GM23338 (cell line): Measurements from ENCODE around the gene ANP32E. TPM values are rescaled to one million over a fixed set of nuclear protein-coding genes. Genes with fewer than 3 reads are reported as not detected.

Experiments used
- ATAC-seq: fragments of 200-7000 bp; cut with Tn5 transposase; 3 replicates; pipeline ENCODE4 v1.9.1; 2020
- DNase-seq: peaks from one replicate; pipeline ENCODE4 v3.0.0-alpha.2; 2015; ENCODE audit warnings: low spot score
- H2AFZ ChIP-seq: fragments of 200-600 bp; sonication (generic); 2 replicates; pipeline ENCODE4 v1.8.0; 2016; ENCODE audit warnings: antibody characterized with exemption, mild to moderate bottlenecking, moderate library complexity
- H3F3A ChIP-seq: fragments of 200-600 bp; sonication (generic); replicated peaks from 2 replicates; pipeline ENCODE4 v1.8.0; 2017; ENCODE audit warnings: antibody characterized with exemption, mixed run types, low read depth
- H3K27ac ChIP-seq: fragments of 200-600 bp; sonication (generic); 2 replicates; pipeline ENCODE4 v1.6.1; 2016; ENCODE audit warnings: low read depth
- H3K27me3 ChIP-seq: fragments of 200-600 bp; sonication (generic); 2 replicates; pipeline ENCODE4 v1.8.0; 2016; ENCODE audit warnings: mild to moderate bottlenecking, mixed run types, moderate library complexity; ENCODE audit not compliant: insufficient read depth
- H3K36me3 ChIP-seq: fragments of 200-600 bp; sonication (generic); 2 replicates; pipeline ENCODE4 v1.8.0; 2016; ENCODE audit warnings: mild to moderate bottlenecking; ENCODE audit not compliant: insufficient read depth
- H3K4me1 ChIP-seq: fragments of 200-600 bp; sonication (generic); 2 replicates; pipeline ENCODE4 v1.8.0; 2016; ENCODE audit warnings: mild to moderate bottlenecking, moderate library complexity; ENCODE audit not compliant: insufficient read depth
- H3K4me2 ChIP-seq: fragments of 200-600 bp; sonication (generic); 2 replicates; pipeline ENCODE4 v1.7.1; 2017; ENCODE audit warnings: mixed run types
- H3K4me3 ChIP-seq: fragments of 200-600 bp; sonication (generic); 2 replicates; pipeline ENCODE4 v1.6.1; 2016; ENCODE audit warnings: mixed run types
- H3K79me2 ChIP-seq: fragments of 200-600 bp; sonication (generic); replicated peaks from 2 replicates; pipeline ENCODE4 v1.8.0; 2017; ENCODE audit warnings: mild to moderate bottlenecking; ENCODE audit not compliant: insufficient read depth
- H3K9me2 ChIP-seq: fragments of 200-600 bp; sonication (generic); 2 replicates; pipeline ENCODE4 v1.8.0; 2017; ENCODE audit not compliant: insufficient read depth
- H4K20me1 ChIP-seq: fragments of 200-600 bp; sonication (generic); replicated peaks from 2 replicates; pipeline ENCODE4 v1.8.0; 2017; ENCODE audit warnings: mild to moderate bottlenecking; ENCODE audit not compliant: insufficient read depth
- H3K27ac Mint-ChIP-seq: 2 replicates; pipeline ENCODE4 v1.8.0; 2020; ENCODE audit warnings: inconsistent platforms, mild to moderate bottlenecking, moderate library complexity, mixed read lengths
- H3K27me3 Mint-ChIP-seq: 3 replicates; pipeline ENCODE4 v1.8.0; 2022; ENCODE audit warnings: low read depth, mild to moderate bottlenecking, moderate library complexity, mixed read lengths, inconsistent platforms; ENCODE audit not compliant: insufficient read depth, poor library complexity
- H3K36me3 Mint-ChIP-seq: 3 replicates; pipeline ENCODE4 v1.8.0; 2021; ENCODE audit warnings: low read depth, mild to moderate bottlenecking, inconsistent platforms, moderate library complexity, mixed read lengths
- H3K4me1 Mint-ChIP-seq: 3 replicates; pipeline ENCODE4 v1.8.0; 2020; ENCODE audit warnings: mild to moderate bottlenecking, inconsistent platforms, mixed read lengths
- H3K4me3 Mint-ChIP-seq: 3 replicates; pipeline ENCODE4 v1.8.0; 2021; ENCODE audit warnings: moderate library complexity, mild to moderate bottlenecking, inconsistent platforms, mixed read lengths
- H3K9me3 Mint-ChIP-seq: 3 replicates; pipeline ENCODE4 v1.8.0; 2020; ENCODE audit warnings: moderate library complexity, mild to moderate bottlenecking, inconsistent platforms, mixed read lengths
- CREB1 ChIP-seq: fragments of 250-450 bp; sonication (Bioruptor Pico); IDR thresholded peaks from 2 replicates; pipeline ENCODE4 v1.5.0; 2020; ENCODE audit warnings: low read depth, mild to moderate bottlenecking, moderate library complexity
- ETS1 ChIP-seq: IDR thresholded peaks from 2 replicates; pipeline ENCODE4 v1.6.1; 2016; ENCODE audit warnings: antibody characterized with exemption
- EZH2 ChIP-seq: fragments of 200-600 bp; sonication (generic); IDR thresholded peaks from one replicate; pipeline ENCODE4 v1.8.0; 2017; ENCODE audit warnings: antibody characterized with exemption, mild to moderate bottlenecking, low read depth; ENCODE audit not compliant: unreplicated experiment
- EZH2phosphoT487 ChIP-seq: fragments of 200-600 bp; sonication (generic); IDR thresholded peaks from one replicate; pipeline ENCODE4 v1.8.1; 2018; ENCODE audit warnings: antibody characterized with exemption; ENCODE audit not compliant: unreplicated experiment
- JUNB ChIP-seq: IDR thresholded peaks from one replicate; pipeline ENCODE4 v1.6.1; 2016; ENCODE audit warnings: antibody characterized with exemption; ENCODE audit not compliant: unreplicated experiment
- NANOG ChIP-seq: IDR thresholded peaks from 2 replicates; pipeline ENCODE4 v1.6.1; 2016; ENCODE audit warnings: antibody characterized with exemption, borderline replicate concordance
- POLR2AphosphoS5 ChIP-seq: IDR thresholded peaks from 2 replicates; pipeline ENCODE4 v1.6.1; 2016; ENCODE audit warnings: antibody characterized with exemption, low read depth
- STAT1 ChIP-seq: IDR thresholded peaks from one replicate; pipeline ENCODE4 v1.6.1; 2016; ENCODE audit warnings: antibody characterized with exemption; ENCODE audit not compliant: unreplicated experiment
- ZNF114 ChIP-seq: fragments of 250-450 bp; sonication (Bioruptor Pico); IDR thresholded peaks from 2 replicates; pipeline ENCODE4 v1.5.0; 2020; ENCODE audit warnings: mild to moderate bottlenecking, moderate library complexity
- ZNF331 ChIP-seq: fragments of 250-450 bp; sonication (Bioruptor Pico); IDR thresholded peaks from 2 replicates; pipeline ENCODE4 v1.5.0; 2020; ENCODE audit warnings: low read depth, mild to moderate bottlenecking, moderate library complexity
- ZNF462 ChIP-seq: fragments of 250-450 bp; sonication (Bioruptor Pico); IDR thresholded peaks from 2 replicates; pipeline ENCODE4 v1.5.0; 2020; ENCODE audit warnings: mild to moderate bottlenecking, moderate library complexity
- polyA plus RNA-seq: library from polyadenylated mRNA; unstranded; fragments of >200 nt; fragmentation: Nextera tagmentation; extraction: Ambion mirVana; gene quantifications from 2 replicates; pipeline ENCODE4 v1.2.1, GENCODE V29; 2016
- total RNA-seq: library from RNA; depleted of rRNA; stranded (reverse); fragments of >200 nt; shearing (Covaris generic); gene quantifications from 2 replicates; pipeline ENCODE4 v1.2.3, GENCODE V29; 2014
- TF ChIP-seq, protein P1 (sequence below), 2 experiments: fragments of 200-600 bp in 1 of 2; sonication (generic) in 1 of 2; conservative IDR thresholded peaks; 2 replicates each; pipeline versions ENCODE4 v1.5.1 to v1.6.1; 2016 to 2017; ENCODE audit warnings: antibody characterized with exemption in 2 of 2, low read depth in 2 of 2, mild to moderate bottlenecking in 2 of 2, moderate library complexity in 1 of 2
- TF ChIP-seq, protein P2 (sequence below): IDR thresholded peaks from one replicate; pipeline ENCODE4 v1.6.1; 2018; ENCODE audit warnings: antibody characterized with exemption; ENCODE audit not compliant: unreplicated experiment

The ANP32E gene
- total and polyA plus RNA-seq, 2 experiments from 2014 or later = 88.6 to 257 TPM

GRCh38 chr1:150183061-150183460 is 52.9 kb downstream of the ANP32E start:
- Mint-ChIP-seq H3K27ac (no peak overlapping the region), H3K4me1 (no peaks in the 10 kb centered on the region; the same call in 2 of the 3 replicates), H3K27me3 (peaks cover 7% of the 10 kb centered on the region), H3K36me3 (no peaks in the 10 kb centered on the region), H3K9me3 (no peaks in the 10 kb centered on the region), H3K4me3 (no peak overlapping the region)
- ATAC-seq (no peak), DNase-seq (no peak)
- H4K20me1 ChIP-seq = no peaks in the 10 kb centered on the region
- no peak for TF ChIP-seq ETS1
- TF ChIP-seq, protein P1, sequence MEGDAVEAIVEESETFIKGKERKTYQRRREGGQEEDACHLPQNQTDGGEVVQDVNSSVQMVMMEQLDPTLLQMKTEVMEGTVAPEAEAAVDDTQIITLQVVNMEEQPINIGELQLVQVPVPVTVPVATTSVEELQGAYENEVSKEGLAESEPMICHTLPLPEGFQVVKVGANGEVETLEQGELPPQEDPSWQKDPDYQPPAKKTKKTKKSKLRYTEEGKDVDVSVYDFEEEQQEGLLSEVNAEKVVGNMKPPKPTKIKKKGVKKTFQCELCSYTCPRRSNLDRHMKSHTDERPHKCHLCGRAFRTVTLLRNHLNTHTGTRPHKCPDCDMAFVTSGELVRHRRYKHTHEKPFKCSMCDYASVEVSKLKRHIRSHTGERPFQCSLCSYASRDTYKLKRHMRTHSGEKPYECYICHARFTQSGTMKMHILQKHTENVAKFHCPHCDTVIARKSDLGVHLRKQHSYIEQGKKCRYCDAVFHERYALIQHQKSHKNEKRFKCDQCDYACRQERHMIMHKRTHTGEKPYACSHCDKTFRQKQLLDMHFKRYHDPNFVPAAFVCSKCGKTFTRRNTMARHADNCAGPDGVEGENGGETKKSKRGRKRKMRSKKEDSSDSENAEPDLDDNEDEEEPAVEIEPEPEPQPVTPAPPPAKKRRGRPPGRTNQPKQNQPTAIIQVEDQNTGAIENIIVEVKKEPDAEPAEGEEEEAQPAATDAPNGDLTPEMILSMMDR (conservative IDR thresholded peaks at IDR 0.05; ENCODE audit: low read depth in 2 of 2) = no peak
- no peak for TF ChIP-seq STAT1
- TF ChIP-seq NANOG = no peak
- no peak for TF ChIP-seq CREB1 (CRISPR knock-in tag)
- no peak for TF ChIP-seq ZNF331 (CRISPR knock-in tag)
- TF ChIP-seq, protein P2, sequence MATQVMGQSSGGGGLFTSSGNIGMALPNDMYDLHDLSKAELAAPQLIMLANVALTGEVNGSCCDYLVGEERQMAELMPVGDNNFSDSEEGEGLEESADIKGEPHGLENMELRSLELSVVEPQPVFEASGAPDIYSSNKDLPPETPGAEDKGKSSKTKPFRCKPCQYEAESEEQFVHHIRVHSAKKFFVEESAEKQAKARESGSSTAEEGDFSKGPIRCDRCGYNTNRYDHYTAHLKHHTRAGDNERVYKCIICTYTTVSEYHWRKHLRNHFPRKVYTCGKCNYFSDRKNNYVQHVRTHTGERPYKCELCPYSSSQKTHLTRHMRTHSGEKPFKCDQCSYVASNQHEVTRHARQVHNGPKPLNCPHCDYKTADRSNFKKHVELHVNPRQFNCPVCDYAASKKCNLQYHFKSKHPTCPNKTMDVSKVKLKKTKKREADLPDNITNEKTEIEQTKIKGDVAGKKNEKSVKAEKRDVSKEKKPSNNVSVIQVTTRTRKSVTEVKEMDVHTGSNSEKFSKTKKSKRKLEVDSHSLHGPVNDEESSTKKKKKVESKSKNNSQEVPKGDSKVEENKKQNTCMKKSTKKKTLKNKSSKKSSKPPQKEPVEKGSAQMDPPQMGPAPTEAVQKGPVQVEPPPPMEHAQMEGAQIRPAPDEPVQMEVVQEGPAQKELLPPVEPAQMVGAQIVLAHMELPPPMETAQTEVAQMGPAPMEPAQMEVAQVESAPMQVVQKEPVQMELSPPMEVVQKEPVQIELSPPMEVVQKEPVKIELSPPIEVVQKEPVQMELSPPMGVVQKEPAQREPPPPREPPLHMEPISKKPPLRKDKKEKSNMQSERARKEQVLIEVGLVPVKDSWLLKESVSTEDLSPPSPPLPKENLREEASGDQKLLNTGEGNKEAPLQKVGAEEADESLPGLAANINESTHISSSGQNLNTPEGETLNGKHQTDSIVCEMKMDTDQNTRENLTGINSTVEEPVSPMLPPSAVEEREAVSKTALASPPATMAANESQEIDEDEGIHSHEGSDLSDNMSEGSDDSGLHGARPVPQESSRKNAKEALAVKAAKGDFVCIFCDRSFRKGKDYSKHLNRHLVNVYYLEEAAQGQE = no peak
- TF ChIP-seq ZNF462 (CRISPR knock-in tag) = no peak
- no peak for TF ChIP-seq EZH2
- TF ChIP-seq POLR2AphosphoS5 = no peak
- TF ChIP-seq ZNF114 (CRISPR knock-in tag) = no peak
- TF ChIP-seq JUNB = no peak
- no peak for TF ChIP-seq EZH2phosphoT487
- no peak overlapping the region for H3K27ac ChIP-seq
- H3K4me3 ChIP-seq = no peak overlapping the region
- H2AFZ ChIP-seq = no peak overlapping the region; the same call in 1 of the 2 replicates
- H3K36me3 ChIP-seq = no peaks in the 10 kb centered on the region
- H3K27me3 ChIP-seq = no peaks in the 10 kb centered on the region
- H3K4me2 ChIP-seq = no peak overlapping the region
- no peaks in the 10 kb centered on the region for H3K9me2 ChIP-seq
- H3K79me2 ChIP-seq = no peaks in the 10 kb centered on the region
- H3F3A ChIP-seq = no peaks in the 10 kb centered on the region
- H3K4me1 ChIP-seq = no peaks in the 10 kb centered on the region
